Keratinocyte (primary cell): Measurements from ENCODE around the gene DNAH12.
"Not testable (repeated sequence)": the region's sequence is repeated elsewhere in the genome, so short reads cannot be mapped to it uniquely, and the experiment has no call there.

Experiments
- CTCF ChIP-seq, 3 experiments: IDR thresholded peaks in 1 of 3; conservative IDR thresholded peaks in 1 of 3; optimal IDR thresholded peaks in 1 of 3; 2 replicates in 2 of 3; 3 replicates in 1 of 3; pipeline versions ENCODE3 to v1.5.1; 2011; ENCODE audit warnings: low read length in 3 of 3, mild to moderate bottlenecking in 3 of 3, moderate library complexity in 2 of 3, control low read depth in 1 of 3, inconsistent platforms in 1 of 3; ENCODE audit not compliant: insufficient read depth in 2 of 3; ENCODE audit errors: extremely low read depth in 1 of 3
- EZH2 ChIP-seq: IDR thresholded peaks from one replicate; pipeline ENCODE4 v1.6.1; 2012; ENCODE audit warnings: inconsistent platforms, mild to moderate bottlenecking, low read length, moderate library complexity

GRCh38 chr3:57449276-57449847, 94.8 kb downstream of the DNAH12 start:
- not testable (repeated sequence) for TF ChIP-seq CTCF (optimal IDR thresholded peaks at IDR 0.05 in 1 of 3, IDR thresholded peaks at IDR 0.05 in 1 of 3, conservative IDR thresholded peaks at IDR 0.05 in 1 of 3; ENCODE audit: extremely low read depth in 1 of 3, insufficient read depth in 2 of 3, low read length in 3 of 3); EZH2
